ENCODE results near the gene AUH.

AUH gene

DNA sequence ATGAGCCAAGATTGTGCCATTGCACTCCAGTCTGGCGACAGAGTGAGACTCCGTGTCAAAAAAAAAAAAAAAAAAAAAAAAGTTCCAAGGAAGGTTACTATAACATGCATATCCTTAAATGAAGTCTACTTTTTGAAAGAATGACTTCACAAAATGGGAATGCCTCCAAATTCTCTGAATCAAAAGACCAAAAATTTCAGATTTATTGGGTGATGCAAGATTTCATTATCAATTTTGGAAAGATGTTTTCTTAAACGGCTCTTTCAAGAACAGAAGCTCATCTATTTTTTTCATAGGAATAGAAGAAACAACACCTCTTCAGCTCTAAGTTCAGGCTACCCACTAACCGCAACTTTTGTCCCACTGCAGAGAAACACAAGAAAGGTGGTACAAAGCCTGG lies 69.9 kb downstream of the AUH start:
- POLR2A ChIA-PET = interaction anchor here (0.7 kb wide), 1 partner anchor 1173 kb away, joined by 9 read pairs; no protein-coding TSS in a partner anchor
- no peak overlapping the region for H3K4me3 ChIP-seq (ENCODE audit: low read depth, low read length)
- TF ChIP-seq, protein P1, sequence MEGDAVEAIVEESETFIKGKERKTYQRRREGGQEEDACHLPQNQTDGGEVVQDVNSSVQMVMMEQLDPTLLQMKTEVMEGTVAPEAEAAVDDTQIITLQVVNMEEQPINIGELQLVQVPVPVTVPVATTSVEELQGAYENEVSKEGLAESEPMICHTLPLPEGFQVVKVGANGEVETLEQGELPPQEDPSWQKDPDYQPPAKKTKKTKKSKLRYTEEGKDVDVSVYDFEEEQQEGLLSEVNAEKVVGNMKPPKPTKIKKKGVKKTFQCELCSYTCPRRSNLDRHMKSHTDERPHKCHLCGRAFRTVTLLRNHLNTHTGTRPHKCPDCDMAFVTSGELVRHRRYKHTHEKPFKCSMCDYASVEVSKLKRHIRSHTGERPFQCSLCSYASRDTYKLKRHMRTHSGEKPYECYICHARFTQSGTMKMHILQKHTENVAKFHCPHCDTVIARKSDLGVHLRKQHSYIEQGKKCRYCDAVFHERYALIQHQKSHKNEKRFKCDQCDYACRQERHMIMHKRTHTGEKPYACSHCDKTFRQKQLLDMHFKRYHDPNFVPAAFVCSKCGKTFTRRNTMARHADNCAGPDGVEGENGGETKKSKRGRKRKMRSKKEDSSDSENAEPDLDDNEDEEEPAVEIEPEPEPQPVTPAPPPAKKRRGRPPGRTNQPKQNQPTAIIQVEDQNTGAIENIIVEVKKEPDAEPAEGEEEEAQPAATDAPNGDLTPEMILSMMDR (IDR thresholded peaks at IDR 0.05; ENCODE audit: insufficient read depth, low read length, missing control alignments) = no peak
- DNase-seq (ENCODE audit: low read depth, low spot score) = no peak
- CTCF ChIA-PET = no interaction called here

DNA sequence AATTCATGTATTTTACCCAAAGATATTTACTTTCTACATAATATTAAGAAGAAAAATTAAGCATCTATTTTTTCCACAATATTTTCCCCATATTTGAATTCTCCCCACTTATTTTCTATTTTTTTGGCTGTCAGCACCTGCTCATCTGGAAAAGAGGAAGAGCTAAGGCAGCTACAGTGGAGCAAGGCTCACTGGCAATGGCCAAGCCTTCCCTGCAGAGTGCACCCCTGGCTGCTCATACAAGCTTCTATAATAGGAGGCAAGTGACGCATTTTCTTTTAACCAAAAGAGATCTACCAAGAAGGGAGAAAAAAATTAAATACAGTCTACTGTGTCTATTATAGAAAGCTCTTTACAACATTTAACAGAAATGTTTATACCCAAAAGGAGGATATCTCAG lies 72.5 kb downstream of the AUH start:
- TF ChIP-seq, protein P1 (IDR thresholded peaks at IDR 0.05; ENCODE audit: insufficient read depth, low read length, missing control alignments) = no peak
- H3K4me3 ChIP-seq (ENCODE audit: low read depth, low read length) = no peak overlapping the region
- ChIA-PET CTCF (interaction anchor here (0.9 kb wide), 1 partner anchor 16 kb away, joined by 3 read pairs; no protein-coding TSS in a partner anchor), POLR2A (no interaction called here)
- no peak for DNase-seq (ENCODE audit: low read depth, low spot score)

DNA sequence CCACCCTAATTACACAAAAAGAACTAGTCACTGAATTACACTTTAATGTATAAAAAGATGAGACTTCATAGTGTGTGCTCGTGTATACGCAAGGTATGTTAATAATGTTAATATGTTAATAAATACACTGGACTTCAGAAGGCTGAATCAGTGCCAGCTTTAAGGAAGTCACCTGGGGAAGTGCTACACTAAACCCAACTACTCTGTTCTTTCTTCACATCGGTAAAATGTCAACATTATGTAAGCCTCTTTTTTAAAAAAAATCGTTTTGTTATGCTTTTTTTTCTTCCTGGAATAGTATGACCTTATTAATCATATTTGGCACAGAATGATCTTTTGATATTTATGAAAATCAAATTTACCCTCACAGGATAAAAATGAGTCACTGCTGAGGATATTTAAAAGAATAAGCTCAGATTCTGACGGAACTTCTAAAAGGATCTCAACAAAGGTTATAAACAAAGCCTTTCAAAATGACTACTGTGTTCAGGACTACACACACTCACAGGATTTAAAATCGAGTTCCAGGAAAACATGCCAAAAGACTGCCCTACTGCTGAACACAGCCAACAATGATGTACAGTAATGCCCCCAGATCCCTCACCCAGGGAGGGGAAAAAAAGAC lies 75.9 kb downstream of the AUH start:
- POLR2A ChIA-PET = no interaction called here
- no peak for DNase-seq (ENCODE audit: low read depth, low spot score)
- H3K4me3 ChIP-seq (ENCODE audit: low read depth, low read length) = no peak overlapping the region
- TF ChIP-seq, protein P1 (IDR thresholded peaks at IDR 0.05; ENCODE audit: insufficient read depth, low read length, missing control alignments) = no peak
- CTCF ChIA-PET = no interaction called here

DNA sequence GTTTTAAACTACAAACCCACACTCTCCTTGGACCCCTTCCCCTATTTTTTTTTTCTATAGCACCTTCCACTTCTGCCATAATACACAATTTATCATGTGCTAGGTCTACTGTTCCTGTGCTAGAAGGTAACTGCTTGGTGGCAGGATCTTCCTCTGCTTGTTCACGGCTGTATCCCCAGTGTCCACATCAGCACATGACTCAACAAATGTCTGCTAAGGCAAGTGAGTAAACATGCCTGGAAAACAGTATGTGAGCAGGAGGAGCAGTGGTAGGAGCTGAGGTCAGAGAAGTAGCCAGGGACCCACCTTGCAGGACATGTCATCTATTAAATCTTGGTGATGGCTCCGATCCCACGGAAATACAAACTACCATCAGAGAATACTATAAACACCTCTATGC lies 79.4 kb downstream of the AUH start:
- TF ChIP-seq, protein P1 (IDR thresholded peaks at IDR 0.05; ENCODE audit: insufficient read depth, low read length, missing control alignments) = no peak
- CTCF ChIA-PET = no interaction called here
- POLR2A ChIA-PET = no interaction called here
- DNase-seq (ENCODE audit: low read depth, low spot score) = no peak
- no peak overlapping the region for H3K4me3 ChIP-seq (ENCODE audit: low read depth, low read length)

DNA sequence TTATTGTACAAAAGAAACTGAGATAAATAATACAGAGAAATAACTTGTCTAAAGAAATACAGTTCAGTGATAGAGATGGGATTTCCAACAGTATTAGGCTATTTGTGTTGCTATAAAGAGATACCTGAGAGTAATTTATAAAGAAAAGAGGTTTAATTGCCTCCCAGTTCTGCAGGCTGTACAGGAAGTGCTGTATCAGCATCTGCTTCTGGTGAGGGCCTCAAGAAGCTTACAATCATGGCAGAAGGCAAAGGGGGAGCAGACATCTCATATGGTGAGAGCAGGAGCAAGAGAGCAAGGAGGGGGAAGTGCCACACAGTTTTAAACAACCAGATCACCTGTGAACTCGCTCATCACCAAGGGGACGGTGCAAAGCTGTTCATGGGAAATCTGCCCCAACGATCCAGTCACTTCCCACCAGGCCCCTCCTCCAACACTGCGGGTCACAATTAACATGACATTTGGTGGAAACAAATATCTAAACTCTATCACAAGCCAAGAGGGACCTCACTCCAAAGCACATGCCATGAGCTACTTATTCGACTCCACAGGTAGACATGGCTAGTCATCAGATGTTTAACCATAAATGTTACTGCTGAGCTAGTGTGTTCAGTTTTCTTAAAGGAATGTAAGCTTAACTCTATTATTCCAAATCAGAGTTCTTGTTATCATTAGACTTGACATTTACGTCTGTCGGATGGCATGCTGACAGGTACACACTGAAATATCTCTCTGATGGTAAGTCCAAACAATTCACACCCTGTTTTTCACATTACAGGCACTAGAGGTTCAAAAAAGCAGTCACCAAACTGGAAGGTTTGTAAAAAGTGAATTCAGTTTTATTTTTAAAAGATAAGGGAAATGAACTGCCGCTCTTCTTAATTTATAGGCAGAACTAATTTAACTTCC lies 82.2 kb downstream of the AUH start:
- DNase-seq (ENCODE audit: low read depth, low spot score) = no peak
- TF ChIP-seq, protein P1 (IDR thresholded peaks at IDR 0.05; ENCODE audit: insufficient read depth, low read length, missing control alignments) = no peak
- ChIA-PET CTCF (interaction anchor here (1.3 kb wide), 1 partner anchor 57 kb away, joined by 3 read pairs; no protein-coding TSS in a partner anchor), POLR2A (no interaction called here)
- no peak overlapping the region for H3K4me3 ChIP-seq (ENCODE audit: low read depth, low read length)

DNA sequence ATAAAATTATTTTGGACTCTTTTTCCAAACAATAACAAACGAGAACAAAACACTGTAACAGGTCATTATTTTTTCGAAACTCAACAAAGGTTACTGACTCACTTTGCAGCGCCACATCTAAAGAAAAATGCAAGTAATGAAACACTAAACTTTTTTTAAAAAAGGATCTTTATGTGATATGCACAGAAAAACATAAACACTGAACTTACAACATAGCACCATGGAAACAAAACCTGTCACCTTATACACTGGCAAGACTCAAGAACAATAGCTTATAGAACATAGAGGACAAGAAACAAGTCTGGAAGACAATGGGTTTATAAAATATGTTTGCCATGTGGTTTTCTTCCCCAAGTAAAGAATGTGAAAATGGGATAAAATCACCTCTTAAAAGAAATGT lies 85.2 kb downstream of the AUH start:
- POLR2A ChIA-PET = no interaction called here
- TF ChIP-seq, protein P1 (IDR thresholded peaks at IDR 0.05; ENCODE audit: insufficient read depth, low read length, missing control alignments) = no peak
- no peak for DNase-seq (ENCODE audit: low read depth, low spot score)
- CTCF ChIA-PET = no interaction called here
- H3K4me3 ChIP-seq (ENCODE audit: low read depth, low read length) = no peak overlapping the region

Measured in AG04449 (cell line).